ENCODE results near the gene ASGR1. TPM values are rescaled to one million over a fixed set of nuclear protein-coding genes. Genes with fewer than 3 reads are reported as not detected.

Gene ASGR1
- total RNA-seq, 2 donors from 2014 or later = 6.8 to 14.2 TPM

- no peaks in the 10 kb centered on the region for H3K27me3 ChIP-seq (ENCODE audit: control insufficient read depth, insufficient read depth, low read length, poor library complexity, severe bottlenecking)
- H3K4me3 Mint-ChIP-seq = no peak overlapping the region
- WGBS, 2 experiments (ENCODE audit: insufficient coverage in 1 of 2, insufficient read length in 1 of 2) = 89 to 92% methylated on average over 12 of the region's 12 CpGs
- H3K27ac Mint-ChIP-seq = no peak overlapping the region
- peak; percentile 46 for DNase-seq
- peak overlapping the region; percentile 47 for H3K27ac ChIP-seq (ENCODE audit: low read depth, low read length)
- H3K9me3 Mint-ChIP-seq = no peaks in the 10 kb centered on the region
- no peaks in the 10 kb centered on the region for H3K4me1 Mint-ChIP-seq
- TF ChIP-seq CTCF (conservative IDR thresholded peaks at IDR 0.05) = no peak
- H3K9ac ChIP-seq (ENCODE audit: extremely low read depth, low read length, poor library complexity, severe bottlenecking) = no peak overlapping the region
- H3K4me3 ChIP-seq (ENCODE audit: low read length) = no peak overlapping the region
- peaks cover 2% of the 10 kb centered on the region for H3K4me1 ChIP-seq (ENCODE audit: control insufficient read depth, insufficient read depth, low read length)
- no peaks in the 10 kb centered on the region for H3K9me3 ChIP-seq (ENCODE audit: control insufficient read depth, low read length)
- no peaks in the 10 kb centered on the region for H3K27me3 Mint-ChIP-seq (ENCODE audit: insufficient read depth)
- peaks cover 42% of the 10 kb centered on the region for H3K36me3 Mint-ChIP-seq (ENCODE audit: low read depth)
- peaks cover 17% of the 10 kb centered on the region for H3K36me3 ChIP-seq (ENCODE audit: control insufficient read depth, insufficient read depth, low read length)
These were observed 13.2 kb upstream of the ASGR1 start for GRCh38 chr17:7192271-7192937.

- Histone ChIP-seq H3K27ac (ENCODE audit: low read depth, low read length) (peak overlapping the region; percentile 38), H3K4me1 (ENCODE audit: control insufficient read depth, insufficient read depth, low read length) (peaks cover 2% of the 10 kb centered on the region), H3K9me3 (ENCODE audit: control insufficient read depth, low read length) (no peaks in the 10 kb centered on the region), H3K4me3 (ENCODE audit: low read length) (no peak overlapping the region), H3K9ac (ENCODE audit: extremely low read depth, low read length, poor library complexity, severe bottlenecking) (no peak overlapping the region), H3K27me3 (ENCODE audit: control insufficient read depth, insufficient read depth, low read length, poor library complexity, severe bottlenecking) (no peaks in the 10 kb centered on the region), H3K36me3 (ENCODE audit: control insufficient read depth, insufficient read depth, low read length) (peaks cover 13% of the 10 kb centered on the region)
- H3K4me1 Mint-ChIP-seq = no peaks in the 10 kb centered on the region
- H3K27me3 Mint-ChIP-seq (ENCODE audit: insufficient read depth) = no peaks in the 10 kb centered on the region
- 86 to 88% methylated on average over 22 to 26 of the region's 26 CpGs for WGBS, 2 experiments (ENCODE audit: insufficient coverage in 1 of 2, insufficient read length in 1 of 2)
- H3K36me3 Mint-ChIP-seq (ENCODE audit: low read depth) = peaks cover 36% of the 10 kb centered on the region
- peak; percentile 97 for DNase-seq
- H3K4me3 Mint-ChIP-seq = no peak overlapping the region
- H3K27ac Mint-ChIP-seq = no peak overlapping the region
- no peaks in the 10 kb centered on the region for H3K9me3 Mint-ChIP-seq
- TF ChIP-seq CTCF (conservative IDR thresholded peaks at IDR 0.05) = no peak
These were observed 12.6 kb upstream of the ASGR1 start for GRCh38 chr17:7191571-7192270.

- no peak for TF ChIP-seq CTCF (conservative IDR thresholded peaks at IDR 0.05)
- Histone ChIP-seq H3K36me3 (ENCODE audit: control insufficient read depth, insufficient read depth, low read length) (peaks cover 7% of the 10 kb centered on the region), H3K4me1 (ENCODE audit: control insufficient read depth, insufficient read depth, low read length) (peaks cover 2% of the 10 kb centered on the region), H3K27me3 (ENCODE audit: control insufficient read depth, insufficient read depth, low read length, poor library complexity, severe bottlenecking) (no peaks in the 10 kb centered on the region), H3K9ac (ENCODE audit: extremely low read depth, low read length, poor library complexity, severe bottlenecking) (no peak overlapping the region), H3K9me3 (ENCODE audit: control insufficient read depth, low read length) (no peaks in the 10 kb centered on the region), H3K4me3 (ENCODE audit: low read length) (no peak overlapping the region), H3K27ac (ENCODE audit: low read depth, low read length) (peak overlapping the region; percentile 17)
- DNase-seq = no peak
- Mint-ChIP-seq H3K4me3 (no peak overlapping the region), H3K27me3 (ENCODE audit: insufficient read depth) (no peaks in the 10 kb centered on the region), H3K4me1 (no peaks in the 10 kb centered on the region), H3K9me3 (no peaks in the 10 kb centered on the region), H3K36me3 (ENCODE audit: low read depth) (peaks cover 32% of the 10 kb centered on the region), H3K27ac (no peak overlapping the region)
- WGBS, 2 experiments (ENCODE audit: insufficient coverage in 1 of 2, insufficient read length in 1 of 2) = 90 to 96% methylated on average over 11 to 12 of the region's 12 CpGs
These were observed 11.9 kb upstream of the ASGR1 start for GRCh38 chr17:7191069-7191468.

Data from endodermal cell (in vitro differentiated cells).